ENCODE results near the gene NCOR1. TPM values are rescaled to one million over a fixed set of nuclear protein-coding genes. Genes with fewer than 3 reads are reported as not detected.
"Not testable (repeated sequence)": the region's sequence is repeated elsewhere in the genome, so short reads cannot be mapped to it uniquely, and the experiment has no call there.

NCOR1 gene
- total RNA-seq, 1 experiment from 2014 or later, result 124 TPM

GRCh38 chr17:16066125-16066524 lies 149.2 kb downstream of the NCOR1 start:
- CTCF ChIA-PET, result no interaction called here
- Mint-ChIP-seq H3K27me3 (ENCODE audit: low read depth) (no peaks in the 10 kb centered on the region), H3K4me3 (no peak overlapping the region), H3K27ac (no peak overlapping the region), H3K4me1 (no peaks in the 10 kb centered on the region), H3K9me3 (no peaks in the 10 kb centered on the region), H3K36me3 (peaks cover 79% of the 10 kb centered on the region)
- TF ChIP-seq, protein P1, sequence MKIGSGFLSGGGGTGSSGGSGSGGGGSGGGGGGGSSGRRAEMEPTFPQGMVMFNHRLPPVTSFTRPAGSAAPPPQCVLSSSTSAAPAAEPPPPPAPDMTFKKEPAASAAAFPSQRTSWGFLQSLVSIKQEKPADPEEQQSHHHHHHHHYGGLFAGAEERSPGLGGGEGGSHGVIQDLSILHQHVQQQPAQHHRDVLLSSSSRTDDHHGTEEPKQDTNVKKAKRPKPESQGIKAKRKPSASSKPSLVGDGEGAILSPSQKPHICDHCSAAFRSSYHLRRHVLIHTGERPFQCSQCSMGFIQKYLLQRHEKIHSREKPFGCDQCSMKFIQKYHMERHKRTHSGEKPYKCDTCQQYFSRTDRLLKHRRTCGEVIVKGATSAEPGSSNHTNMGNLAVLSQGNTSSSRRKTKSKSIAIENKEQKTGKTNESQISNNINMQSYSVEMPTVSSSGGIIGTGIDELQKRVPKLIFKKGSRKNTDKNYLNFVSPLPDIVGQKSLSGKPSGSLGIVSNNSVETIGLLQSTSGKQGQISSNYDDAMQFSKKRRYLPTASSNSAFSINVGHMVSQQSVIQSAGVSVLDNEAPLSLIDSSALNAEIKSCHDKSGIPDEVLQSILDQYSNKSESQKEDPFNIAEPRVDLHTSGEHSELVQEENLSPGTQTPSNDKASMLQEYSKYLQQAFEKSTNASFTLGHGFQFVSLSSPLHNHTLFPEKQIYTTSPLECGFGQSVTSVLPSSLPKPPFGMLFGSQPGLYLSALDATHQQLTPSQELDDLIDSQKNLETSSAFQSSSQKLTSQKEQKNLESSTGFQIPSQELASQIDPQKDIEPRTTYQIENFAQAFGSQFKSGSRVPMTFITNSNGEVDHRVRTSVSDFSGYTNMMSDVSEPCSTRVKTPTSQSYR (CRISPR knock-in tag; IDR thresholded peaks at IDR 0.05), result no peak
- ATAC-seq (no peak), DNase-seq (ENCODE audit: low spot score) (no peak)
- POLR2A ChIA-PET, result no interaction called here

DNA sequence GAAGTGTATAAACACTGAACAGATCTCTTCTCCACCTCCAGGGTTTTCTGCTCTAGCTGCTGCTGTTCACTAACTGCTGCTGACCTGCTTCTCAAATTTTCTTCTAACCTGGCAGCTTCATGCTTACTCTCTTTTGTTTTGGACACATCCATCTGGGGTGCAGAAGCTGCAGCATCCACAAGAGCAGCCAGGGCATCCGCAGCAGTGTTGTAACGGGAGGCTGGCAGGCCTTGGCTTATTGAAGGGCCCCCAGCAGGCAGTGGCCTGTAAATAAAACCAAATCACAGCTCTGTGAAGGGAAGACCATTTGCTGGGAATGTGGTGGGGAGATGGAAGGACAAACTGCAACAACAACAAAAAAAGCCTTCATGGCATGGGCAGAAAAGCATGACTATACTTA lies 153.7 kb downstream of the NCOR1 start:
- H3K27me3 Mint-ChIP-seq (ENCODE audit: low read depth), result no peaks in the 10 kb centered on the region
- DNase-seq (ENCODE audit: low spot score) (no peak), ATAC-seq (no peak)
- H3K36me3 Mint-ChIP-seq, result peaks cover 72% of the 10 kb centered on the region
- no peak for TF ChIP-seq ZNF232 (CRISPR knock-in tag; IDR thresholded peaks at IDR 0.05)
- TF ChIP-seq, protein P2, sequence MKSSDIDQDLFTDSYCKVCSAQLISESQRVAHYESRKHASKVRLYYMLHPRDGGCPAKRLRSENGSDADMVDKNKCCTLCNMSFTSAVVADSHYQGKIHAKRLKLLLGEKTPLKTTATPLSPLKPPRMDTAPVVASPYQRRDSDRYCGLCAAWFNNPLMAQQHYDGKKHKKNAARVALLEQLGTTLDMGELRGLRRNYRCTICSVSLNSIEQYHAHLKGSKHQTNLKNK (CRISPR knock-in tag; IDR thresholded peaks at IDR 0.05), result no peak
- no peak for TF ChIP-seq HMGA2 (CRISPR knock-in tag; IDR thresholded peaks at IDR 0.05)
- TF ChIP-seq ZNF263 (CRISPR knock-in tag; IDR thresholded peaks at IDR 0.05; ENCODE audit: low read depth), result no peak
- no peak overlapping the region for H3K27ac Mint-ChIP-seq
- POLR2A ChIA-PET, result no interaction called here
- H3K4me3 Mint-ChIP-seq, result no peak overlapping the region
- no peaks in the 10 kb centered on the region for H3K9me3 Mint-ChIP-seq
- CTCF ChIA-PET, result no interaction called here
- H3K4me1 Mint-ChIP-seq, result no peaks in the 10 kb centered on the region

DNA sequence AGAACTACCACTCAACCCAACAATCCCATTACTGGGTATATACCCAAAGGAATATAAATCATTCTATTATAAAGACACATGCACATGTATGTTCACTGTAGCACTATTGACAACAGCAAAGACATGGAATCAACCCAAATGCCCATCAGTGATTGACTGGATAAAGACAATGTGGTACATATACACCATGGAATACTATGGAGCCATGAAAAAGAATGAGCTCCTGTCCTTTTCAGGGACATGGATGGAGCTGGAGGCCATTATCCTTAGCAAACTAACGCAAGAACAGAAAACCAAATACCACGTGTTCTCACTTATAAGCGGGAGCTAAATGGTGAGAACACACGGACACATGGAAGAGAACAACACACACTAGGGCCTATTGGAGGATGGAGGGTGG lies 160.2 kb downstream of the NCOR1 start:
- ATAC-seq; H3K27me3 Mint-ChIP-seq (ENCODE audit: low read depth): not testable (repeated sequence)

DNA sequence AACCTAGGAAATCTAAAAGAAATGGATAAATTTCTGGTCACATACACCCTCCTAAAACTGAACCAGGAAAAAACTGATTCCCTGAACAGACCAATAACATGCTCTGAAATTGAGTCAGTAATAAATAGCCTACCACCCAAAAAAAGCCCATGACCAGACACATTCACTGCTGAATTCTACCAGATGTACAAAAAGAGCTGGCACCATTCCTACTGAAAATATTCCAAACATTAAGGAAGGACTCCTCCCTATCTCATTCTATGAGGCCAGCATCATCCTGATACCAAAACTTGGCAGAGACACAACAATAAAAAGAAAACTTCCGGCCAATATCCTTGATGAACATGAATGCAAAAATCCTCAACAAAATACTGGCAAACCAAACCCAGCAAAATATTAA lies 162.8 kb downstream of the NCOR1 start:
- H3K36me3 Mint-ChIP-seq, result peaks cover 41% of the 10 kb centered on the region
- H3K4me3 Mint-ChIP-seq, result no peak overlapping the region
- H3K27ac Mint-ChIP-seq, result 0 out of 2 replicates have a peak overlapping the region, but pooled peaks have one; percentile 31
- CTCF ChIA-PET, result no interaction called here
- no peaks in the 10 kb centered on the region for H3K9me3 Mint-ChIP-seq
- no peaks in the 10 kb centered on the region for H3K27me3 Mint-ChIP-seq (ENCODE audit: low read depth)
- H3K4me1 Mint-ChIP-seq, result no peaks in the 10 kb centered on the region
- POLR2A ChIA-PET, result no interaction called here
- no peak for DNase-seq (ENCODE audit: low spot score)
- no peak for ATAC-seq
- TF ChIP-seq ARID4B (CRISPR knock-in tag; IDR thresholded peaks at IDR 0.05; ENCODE audit: borderline replicate concordance) (no peak), NFE2L1 (CRISPR knock-in tag; IDR thresholded peaks at IDR 0.05) (no peak), ZNF425 (CRISPR knock-in tag; conservative IDR thresholded peaks at IDR 0.05) (no peak), NR2C2 (CRISPR knock-in tag; IDR thresholded peaks at IDR 0.05) (no peak)
- TF ChIP-seq, protein P3, sequence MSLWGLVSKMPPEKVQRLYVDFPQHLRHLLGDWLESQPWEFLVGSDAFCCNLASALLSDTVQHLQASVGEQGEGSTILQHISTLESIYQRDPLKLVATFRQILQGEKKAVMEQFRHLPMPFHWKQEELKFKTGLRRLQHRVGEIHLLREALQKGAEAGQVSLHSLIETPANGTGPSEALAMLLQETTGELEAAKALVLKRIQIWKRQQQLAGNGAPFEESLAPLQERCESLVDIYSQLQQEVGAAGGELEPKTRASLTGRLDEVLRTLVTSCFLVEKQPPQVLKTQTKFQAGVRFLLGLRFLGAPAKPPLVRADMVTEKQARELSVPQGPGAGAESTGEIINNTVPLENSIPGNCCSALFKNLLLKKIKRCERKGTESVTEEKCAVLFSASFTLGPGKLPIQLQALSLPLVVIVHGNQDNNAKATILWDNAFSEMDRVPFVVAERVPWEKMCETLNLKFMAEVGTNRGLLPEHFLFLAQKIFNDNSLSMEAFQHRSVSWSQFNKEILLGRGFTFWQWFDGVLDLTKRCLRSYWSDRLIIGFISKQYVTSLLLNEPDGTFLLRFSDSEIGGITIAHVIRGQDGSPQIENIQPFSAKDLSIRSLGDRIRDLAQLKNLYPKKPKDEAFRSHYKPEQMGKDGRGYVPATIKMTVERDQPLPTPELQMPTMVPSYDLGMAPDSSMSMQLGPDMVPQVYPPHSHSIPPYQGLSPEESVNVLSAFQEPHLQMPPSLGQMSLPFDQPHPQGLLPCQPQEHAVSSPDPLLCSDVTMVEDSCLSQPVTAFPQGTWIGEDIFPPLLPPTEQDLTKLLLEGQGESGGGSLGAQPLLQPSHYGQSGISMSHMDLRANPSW (CRISPR knock-in tag; conservative IDR thresholded peaks at IDR 0.05; ENCODE audit: low read depth), result no peak
- TF ChIP-seq, protein P4, sequence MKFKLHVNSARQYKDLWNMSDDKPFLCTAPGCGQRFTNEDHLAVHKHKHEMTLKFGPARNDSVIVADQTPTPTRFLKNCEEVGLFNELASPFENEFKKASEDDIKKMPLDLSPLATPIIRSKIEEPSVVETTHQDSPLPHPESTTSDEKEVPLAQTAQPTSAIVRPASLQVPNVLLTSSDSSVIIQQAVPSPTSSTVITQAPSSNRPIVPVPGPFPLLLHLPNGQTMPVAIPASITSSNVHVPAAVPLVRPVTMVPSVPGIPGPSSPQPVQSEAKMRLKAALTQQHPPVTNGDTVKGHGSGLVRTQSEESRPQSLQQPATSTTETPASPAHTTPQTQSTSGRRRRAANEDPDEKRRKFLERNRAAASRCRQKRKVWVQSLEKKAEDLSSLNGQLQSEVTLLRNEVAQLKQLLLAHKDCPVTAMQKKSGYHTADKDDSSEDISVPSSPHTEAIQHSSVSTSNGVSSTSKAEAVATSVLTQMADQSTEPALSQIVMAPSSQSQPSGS (CRISPR knock-in tag; IDR thresholded peaks at IDR 0.05; ENCODE audit: borderline replicate concordance, low read depth), result no peak
- TF ChIP-seq, protein P1 (CRISPR knock-in tag; IDR thresholded peaks at IDR 0.05), result no peak

More for the DNA sequence above, 160.2 kb downstream of the NCOR1 start:
- H3K9me3 Mint-ChIP-seq; DNase-seq (ENCODE audit: low spot score); H3K27ac Mint-ChIP-seq; CTCF ChIA-PET; POLR2A ChIA-PET; H3K4me1 Mint-ChIP-seq; H3K4me3 Mint-ChIP-seq: not testable (repeated sequence)
- peaks cover 49% of the 10 kb centered on the region for H3K36me3 Mint-ChIP-seq

Measured in WTC11 (cell line).